Measurements from ENCODE around the gene GLIPR2.

DNA sequence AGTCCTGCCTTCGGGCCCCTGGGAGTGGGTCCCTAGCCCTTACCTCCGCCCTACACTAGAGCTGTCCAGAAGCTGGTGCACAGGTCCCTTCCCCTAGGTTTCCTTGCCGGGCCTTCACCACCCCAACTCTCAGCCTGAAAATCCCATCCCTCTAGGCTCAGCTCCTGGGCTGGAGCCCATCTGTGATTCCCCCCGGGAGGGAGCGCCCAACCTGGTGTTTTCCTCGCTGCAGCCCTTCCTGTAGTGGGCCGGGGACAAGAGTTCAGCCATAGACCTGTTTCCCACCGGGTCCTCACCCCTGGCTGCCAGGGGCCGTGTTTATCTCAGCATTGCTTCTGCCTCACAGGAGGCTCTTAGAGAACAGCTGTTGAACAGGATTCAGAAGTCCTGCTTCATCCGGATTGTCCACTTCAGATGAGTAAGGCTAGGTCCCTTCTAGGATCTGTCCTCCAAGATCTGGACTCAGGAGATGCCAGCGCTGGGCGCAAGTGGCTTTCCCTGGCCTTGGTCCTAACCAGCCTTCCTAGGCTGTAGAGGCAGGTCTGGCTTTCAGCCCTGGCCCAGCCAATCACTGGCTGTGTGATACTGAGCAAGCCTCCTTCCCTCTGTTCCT lies 965 bp downstream of the GLIPR2 start:
- TF ChIP-seq POLR2A (IDR thresholded peaks at IDR 0.05) = no peak
- TF ChIP-seq, protein P1, sequence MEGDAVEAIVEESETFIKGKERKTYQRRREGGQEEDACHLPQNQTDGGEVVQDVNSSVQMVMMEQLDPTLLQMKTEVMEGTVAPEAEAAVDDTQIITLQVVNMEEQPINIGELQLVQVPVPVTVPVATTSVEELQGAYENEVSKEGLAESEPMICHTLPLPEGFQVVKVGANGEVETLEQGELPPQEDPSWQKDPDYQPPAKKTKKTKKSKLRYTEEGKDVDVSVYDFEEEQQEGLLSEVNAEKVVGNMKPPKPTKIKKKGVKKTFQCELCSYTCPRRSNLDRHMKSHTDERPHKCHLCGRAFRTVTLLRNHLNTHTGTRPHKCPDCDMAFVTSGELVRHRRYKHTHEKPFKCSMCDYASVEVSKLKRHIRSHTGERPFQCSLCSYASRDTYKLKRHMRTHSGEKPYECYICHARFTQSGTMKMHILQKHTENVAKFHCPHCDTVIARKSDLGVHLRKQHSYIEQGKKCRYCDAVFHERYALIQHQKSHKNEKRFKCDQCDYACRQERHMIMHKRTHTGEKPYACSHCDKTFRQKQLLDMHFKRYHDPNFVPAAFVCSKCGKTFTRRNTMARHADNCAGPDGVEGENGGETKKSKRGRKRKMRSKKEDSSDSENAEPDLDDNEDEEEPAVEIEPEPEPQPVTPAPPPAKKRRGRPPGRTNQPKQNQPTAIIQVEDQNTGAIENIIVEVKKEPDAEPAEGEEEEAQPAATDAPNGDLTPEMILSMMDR (IDR thresholded peaks at IDR 0.05) = no peak
- TF ChIP-seq EP300 (IDR thresholded peaks at IDR 0.05) = no peak

All from ovary (tissue), 3 donors.